Gastrocnemius medialis (tissue), 4 donors: ENCODE results near the gene ZDHHC3.

Experiments used
- CTCF ChIP-seq, 5 experiments: fragments of 450-650 bp in 3 of 5; fragments of 200-600 bp in 2 of 5; sonication (generic) in 2 of 5; IDR thresholded peaks in 4 of 5; conservative IDR thresholded peaks in 1 of 5; 1 replicate in 4 of 5; 2 replicates in 1 of 5; pipeline ENCODE4 v1.5.1; 2016 to 2019; ENCODE audit warnings: antibody characterized with exemption in 5 of 5, mild to moderate bottlenecking in 3 of 5, moderate library complexity in 3 of 5
- POLR2A ChIP-seq, 2 donors: fragments of 450-650 bp; IDR thresholded peaks; one replicate each; pipeline ENCODE4 v1.6.1; 2017; ENCODE audit warnings: antibody characterized with exemption in 2 of 2, mild to moderate bottlenecking in 2 of 2, moderate library complexity in 2 of 2

GRCh38 chr3:44987332-44987731, 11.4 kb upstream of the ZDHHC3 start:
- TF ChIP-seq CTCF (IDR thresholded peaks at IDR 0.05 in 4 of 5, conservative IDR thresholded peaks at IDR 0.05 in 1 of 5) (no peak), POLR2A (IDR thresholded peaks at IDR 0.05) (no peak)
